ENCODE measurements around the gene ELANE.

DNA sequence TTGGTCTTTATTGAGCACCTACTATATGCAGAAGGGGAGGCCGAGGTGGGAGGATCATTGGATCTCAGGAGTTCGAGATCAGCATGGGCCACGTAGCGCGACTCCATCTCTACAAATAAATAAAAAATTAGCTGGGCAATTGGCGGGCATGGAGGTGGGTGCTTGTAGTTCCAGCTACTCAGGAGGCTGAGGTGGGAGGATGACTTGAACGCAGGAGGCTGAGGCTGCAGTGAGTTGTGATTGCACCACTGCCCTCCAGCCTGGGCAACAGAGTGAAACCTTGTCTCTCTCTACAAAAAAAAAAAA lies 11.2 kb downstream of the ELANE start:
- TF ChIP-seq, protein P1, sequence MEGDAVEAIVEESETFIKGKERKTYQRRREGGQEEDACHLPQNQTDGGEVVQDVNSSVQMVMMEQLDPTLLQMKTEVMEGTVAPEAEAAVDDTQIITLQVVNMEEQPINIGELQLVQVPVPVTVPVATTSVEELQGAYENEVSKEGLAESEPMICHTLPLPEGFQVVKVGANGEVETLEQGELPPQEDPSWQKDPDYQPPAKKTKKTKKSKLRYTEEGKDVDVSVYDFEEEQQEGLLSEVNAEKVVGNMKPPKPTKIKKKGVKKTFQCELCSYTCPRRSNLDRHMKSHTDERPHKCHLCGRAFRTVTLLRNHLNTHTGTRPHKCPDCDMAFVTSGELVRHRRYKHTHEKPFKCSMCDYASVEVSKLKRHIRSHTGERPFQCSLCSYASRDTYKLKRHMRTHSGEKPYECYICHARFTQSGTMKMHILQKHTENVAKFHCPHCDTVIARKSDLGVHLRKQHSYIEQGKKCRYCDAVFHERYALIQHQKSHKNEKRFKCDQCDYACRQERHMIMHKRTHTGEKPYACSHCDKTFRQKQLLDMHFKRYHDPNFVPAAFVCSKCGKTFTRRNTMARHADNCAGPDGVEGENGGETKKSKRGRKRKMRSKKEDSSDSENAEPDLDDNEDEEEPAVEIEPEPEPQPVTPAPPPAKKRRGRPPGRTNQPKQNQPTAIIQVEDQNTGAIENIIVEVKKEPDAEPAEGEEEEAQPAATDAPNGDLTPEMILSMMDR (IDR thresholded peaks at IDR 0.05), result no peak
- no peak for TF ChIP-seq POLR2A (IDR thresholded peaks at IDR 0.05)

Data from esophagus squamous epithelium (tissue), 4 donors.